C4-2B (cell line): Measurements from ENCODE around the gene OGFOD1.

ENCODE experiments used
- ZFX ChIP-seq: fragments of 450-650 bp; IDR thresholded peaks from 2 replicates; pipeline ENCODE4 v1.6.1; 2017
- TF ChIP-seq, protein P1 (sequence below): fragments of 450-650 bp; conservative IDR thresholded peaks from 2 replicates; pipeline ENCODE4 v1.5.1; 2017; ENCODE audit warnings: mild to moderate bottlenecking

DNA sequence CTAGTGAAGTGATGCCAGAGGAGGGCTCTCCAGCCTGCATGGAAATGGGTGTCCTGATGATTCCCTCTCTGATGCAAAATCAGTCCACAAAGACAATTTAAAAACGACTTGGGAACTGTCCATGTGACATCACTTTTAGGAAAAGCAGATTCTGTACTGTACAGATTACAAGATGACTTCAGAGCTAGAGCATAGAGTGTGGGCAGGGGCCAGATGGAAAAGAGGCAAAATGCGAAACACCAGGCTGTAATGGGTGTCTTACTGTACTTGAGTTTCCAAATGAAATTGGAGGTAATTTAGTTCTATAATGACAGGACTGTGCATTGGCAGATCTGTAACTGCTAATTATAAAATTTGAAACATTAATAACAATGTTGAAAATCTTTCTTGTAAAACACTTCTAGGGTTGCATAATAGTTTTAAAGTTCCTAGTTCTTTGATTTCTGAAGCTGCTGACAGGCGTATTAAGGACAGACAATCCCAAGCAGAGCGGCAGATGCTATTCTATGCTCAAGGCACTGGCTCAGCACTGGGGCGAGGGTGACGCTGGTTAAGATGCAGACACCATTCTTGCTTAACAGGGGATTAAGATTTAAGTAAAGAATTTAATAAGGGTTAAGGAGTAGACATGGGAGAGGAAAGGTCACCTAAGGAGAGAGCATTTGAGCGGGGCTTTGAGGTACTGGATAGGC, 29.6 kb downstream of the OGFOD1 start:
- TF ChIP-seq, protein P1, sequence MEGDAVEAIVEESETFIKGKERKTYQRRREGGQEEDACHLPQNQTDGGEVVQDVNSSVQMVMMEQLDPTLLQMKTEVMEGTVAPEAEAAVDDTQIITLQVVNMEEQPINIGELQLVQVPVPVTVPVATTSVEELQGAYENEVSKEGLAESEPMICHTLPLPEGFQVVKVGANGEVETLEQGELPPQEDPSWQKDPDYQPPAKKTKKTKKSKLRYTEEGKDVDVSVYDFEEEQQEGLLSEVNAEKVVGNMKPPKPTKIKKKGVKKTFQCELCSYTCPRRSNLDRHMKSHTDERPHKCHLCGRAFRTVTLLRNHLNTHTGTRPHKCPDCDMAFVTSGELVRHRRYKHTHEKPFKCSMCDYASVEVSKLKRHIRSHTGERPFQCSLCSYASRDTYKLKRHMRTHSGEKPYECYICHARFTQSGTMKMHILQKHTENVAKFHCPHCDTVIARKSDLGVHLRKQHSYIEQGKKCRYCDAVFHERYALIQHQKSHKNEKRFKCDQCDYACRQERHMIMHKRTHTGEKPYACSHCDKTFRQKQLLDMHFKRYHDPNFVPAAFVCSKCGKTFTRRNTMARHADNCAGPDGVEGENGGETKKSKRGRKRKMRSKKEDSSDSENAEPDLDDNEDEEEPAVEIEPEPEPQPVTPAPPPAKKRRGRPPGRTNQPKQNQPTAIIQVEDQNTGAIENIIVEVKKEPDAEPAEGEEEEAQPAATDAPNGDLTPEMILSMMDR = no peak
- no peak for TF ChIP-seq ZFX
